22Rv1 (cell line): ENCODE data around the gene PEX11G.

Experiments used
- CTCF ChIP-seq: fragments of 450-650 bp; IDR thresholded peaks from 2 replicates; pipeline ENCODE4 v1.5.1; 2017; ENCODE audit warnings: mild to moderate bottlenecking
- ZFX ChIP-seq: fragments of 450-650 bp; IDR thresholded peaks from 2 replicates; pipeline ENCODE4 v1.6.1; 2017; ENCODE audit warnings: antibody characterized with exemption, borderline replicate concordance

- no peak for TF ChIP-seq CTCF
- no peak for TF ChIP-seq ZFX
Observed at GRCh38 chr19:7528192-7528519, 39.3 kb upstream of the PEX11G start.
